GM18867 (cell line): Measurements from ENCODE around the gene SUCLG2.

Experiments used
- ATAC-seq: cut with Tn5 transposase; IDR thresholded peaks from one replicate; pipeline ENCODE4 v1.9.1; 2021; ENCODE audit warnings: mild to moderate bottlenecking, moderate library complexity; ENCODE audit not compliant: unreplicated experiment

The SUCLG2 gene

GRCh38 chr3:67334588-67334987 lies 319.8 kb downstream of the SUCLG2 start:
- no peak for ATAC-seq

- peak; percentile 85 for ATAC-seq
These were observed 325.1 kb downstream of the SUCLG2 start for GRCh38 chr3:67329358-67329757.

- no peak for ATAC-seq
These were observed 326.8 kb downstream of the SUCLG2 start for GRCh38 chr3:67327582-67327981.

DNA sequence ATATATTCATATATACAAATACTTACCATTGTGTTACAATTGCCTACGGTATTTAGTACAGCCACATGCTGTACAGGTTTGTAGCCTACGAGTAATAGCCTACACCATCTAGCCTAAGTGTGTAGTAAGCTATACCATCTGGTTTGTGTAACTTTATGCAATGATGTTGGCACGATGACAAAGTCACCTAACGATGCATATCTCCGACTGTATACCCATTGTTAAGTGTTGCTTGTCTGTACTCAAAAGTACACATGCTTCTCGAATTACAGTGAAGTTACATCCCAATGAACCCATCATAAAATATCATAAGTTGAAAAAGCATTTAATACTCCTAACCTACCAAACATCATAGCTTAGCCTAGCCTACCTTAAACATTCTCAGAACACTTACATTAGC lies 329.2 kb downstream of the SUCLG2 start:
- no peak for ATAC-seq
